Measurements from ENCODE around the gene RSPH1. TPM values are rescaled to one million over a fixed set of nuclear protein-coding genes. Genes with fewer than 3 reads are reported as not detected.

The RSPH1 gene
- total and polyA plus RNA-seq, 2 of the 8 experiments (the other 6 are each of a cell fraction or from before 2014, with no cell fraction given) = 0.24 TPM; not detected in 1

DNA sequence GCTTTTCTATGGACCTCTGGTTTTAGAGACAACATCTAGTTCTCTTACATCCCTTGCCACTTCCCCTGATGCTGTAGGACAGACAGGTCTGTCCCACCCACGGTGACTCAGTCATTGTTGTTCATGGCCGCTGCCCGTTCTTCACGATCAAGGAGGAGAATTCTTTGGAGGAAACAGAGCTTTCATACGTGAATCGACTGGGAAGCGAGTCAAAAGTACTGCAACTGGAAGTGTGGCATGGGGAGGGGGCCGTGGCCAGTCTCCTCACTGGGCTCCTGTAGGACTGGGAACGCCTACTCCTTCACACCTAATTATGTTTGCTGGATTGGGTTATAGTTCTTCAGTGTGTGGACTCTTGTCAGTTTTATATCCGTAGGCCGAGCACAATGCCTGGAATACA is 13.2 kb upstream of the RSPH1 start:
- Histone ChIP-seq H3K79me2 (ENCODE audit: control insufficient read depth in 1 of 2, insufficient read depth in 2 of 2, low read length in 2 of 2) (no peaks in the 10 kb centered on the region), H3K18ac (ENCODE audit: extremely low read depth, low read length) (no peak overlapping the region), H3K9ac (replicated peaks in 1 of 4; ENCODE audit: extremely low read depth in 1 of 4, low read depth in 3 of 4, low read length in 3 of 4) (no peak overlapping the region), H3K23ac (ENCODE audit: insufficient read length) (no peak overlapping the region), H3K4me2 (ENCODE audit: insufficient read depth in 1 of 2, low read depth in 2 of 2, low read length in 2 of 2) (no peak overlapping the region), H3K79me1 (ENCODE audit: low read depth, low read length) (no peaks in the 10 kb centered on the region), H2BK15ac (ENCODE audit: low read length) (no peak overlapping the region), H3K14ac (ENCODE audit: insufficient read length) (no peak overlapping the region), H2BK5ac (ENCODE audit: low read depth, low read length) (no peak overlapping the region), H2BK12ac (ENCODE audit: low read depth, low read length) (no peak overlapping the region), H4K91ac (replicated peaks; ENCODE audit: insufficient read length, low read length) (no peak overlapping the region), H3K9me3 (ENCODE audit: insufficient read depth in 2 of 2, low read depth in 1 of 2, low read length in 1 of 2) (no peaks in the 10 kb centered on the region), H3K36me3 (ENCODE audit: control insufficient read depth in 2 of 4, insufficient read depth in 4 of 4, low read length in 3 of 4) (no peaks in the 10 kb centered on the region), H3K4me1 (replicated peaks in 1 of 4; ENCODE audit: control insufficient read depth in 3 of 4, insufficient read depth in 4 of 4, low read length in 3 of 4) (peaks cover 0 to 12% (median 6%) of the 10 kb centered on the region in 4 experiments; a peak in 5 of 7 replicates), H4K5ac (ENCODE audit: insufficient read length, low read depth, low read length) (no peak overlapping the region), H4K8ac (ENCODE audit: extremely low read depth, insufficient read depth, low read length) (no peak overlapping the region; the same call in 1 of the 2 replicates), H2BK120ac (replicated peaks; ENCODE audit: low read depth, low read length) (no peak overlapping the region), H3K56ac (replicated peaks; ENCODE audit: insufficient read length, low read depth, low read length) (no peak overlapping the region), H2BK20ac (ENCODE audit: low read length) (no peak overlapping the region), H3K27ac (ENCODE audit: low read depth, low read length) (no peak overlapping the region), H3K27me3 (replicated peaks in 1 of 4; ENCODE audit: control insufficient read depth in 3 of 4, extremely low read depth in 1 of 4, insufficient read depth in 3 of 4, low read length in 3 of 4) (peaks cover 0 to 10% (median 6%) of the 10 kb centered on the region in 4 experiments; a peak in 3 of 7 replicates), H3K4ac (replicated peaks; ENCODE audit: insufficient read length, low read depth, low read length) (no peak overlapping the region), H3K23me2 (ENCODE audit: low read depth, low read length) (no peaks in the 10 kb centered on the region; the same call in 1 of the 2 replicates), H2AK5ac (ENCODE audit: low read depth, low read length) (no peak overlapping the region), H3K4me3 (ENCODE audit: extremely low read depth in 1 of 4, insufficient read depth in 2 of 4, low read depth in 3 of 4, low read length in 4 of 4) (no peak overlapping the region), H2AFZ (ENCODE audit: low read length) (no peak overlapping the region), H4K20me1 (replicated peaks in 1 of 2; ENCODE audit: control insufficient read depth in 1 of 2, insufficient read depth in 2 of 2, low read length in 2 of 2) (no peaks in the 10 kb centered on the region)
- 86% methylated on average over 11 of the region's 11 CpGs; no CpG with 5 or more reads in 1 of the 2 experiments for WGBS, 2 experiments (ENCODE audit: extremely low coverage in 1 of 2, insufficient coverage in 1 of 2, insufficient read length in 1 of 2, insufficient replicate concordance in 2 of 2, low coverage in 1 of 2, low lambda C conversion rate in 2 of 2, missing lambda C conversion rate in 1 of 2)
- ChIA-PET POLR2A (ENCODE audit: partially characterized antibody) (no interaction called here), CTCF (ENCODE audit: partially characterized antibody) (no interaction called here)
- FAIRE-seq = no peak
- no peak for DNase-seq (ENCODE audit: low read depth in 1 of 2, low spot score in 2 of 2)
- TF ChIP-seq NRF1 (IDR thresholded peaks at IDR 0.05; ENCODE audit: low read depth, low read length) (no peak), GABPA (IDR thresholded peaks at IDR 0.05; ENCODE audit: borderline replicate concordance, insufficient read depth, low read length) (no peak), YY1 (IDR thresholded peaks at IDR 0.05; ENCODE audit: low read depth, low read length) (no peak), SUZ12 (IDR thresholded peaks at IDR 0.05; ENCODE audit: low read length) (no peak), SP4 (IDR thresholded peaks at IDR 0.05; ENCODE audit: low read length) (no peak), GTF2F1 (IDR thresholded peaks at IDR 0.05; ENCODE audit: borderline replicate concordance, low read depth, low read length) (no peak), RNF2 (IDR thresholded peaks at IDR 0.05; ENCODE audit: borderline replicate concordance, low read depth, low read length, missing control alignments, poor library complexity, severe bottlenecking) (no peak), RFX5 (IDR thresholded peaks at IDR 0.05; ENCODE audit: borderline replicate concordance, low read depth, low read length) (no peak), KDM1A (IDR thresholded peaks at IDR 0.05; ENCODE audit: borderline replicate concordance, low read length) (no peak), CTBP2 (IDR thresholded peaks at IDR 0.05; ENCODE audit: borderline replicate concordance, insufficient read depth, insufficient read length, low read length) (no peak), CREB1 (IDR thresholded peaks at IDR 0.05) (no peak)
- TF ChIP-seq, protein P1, sequence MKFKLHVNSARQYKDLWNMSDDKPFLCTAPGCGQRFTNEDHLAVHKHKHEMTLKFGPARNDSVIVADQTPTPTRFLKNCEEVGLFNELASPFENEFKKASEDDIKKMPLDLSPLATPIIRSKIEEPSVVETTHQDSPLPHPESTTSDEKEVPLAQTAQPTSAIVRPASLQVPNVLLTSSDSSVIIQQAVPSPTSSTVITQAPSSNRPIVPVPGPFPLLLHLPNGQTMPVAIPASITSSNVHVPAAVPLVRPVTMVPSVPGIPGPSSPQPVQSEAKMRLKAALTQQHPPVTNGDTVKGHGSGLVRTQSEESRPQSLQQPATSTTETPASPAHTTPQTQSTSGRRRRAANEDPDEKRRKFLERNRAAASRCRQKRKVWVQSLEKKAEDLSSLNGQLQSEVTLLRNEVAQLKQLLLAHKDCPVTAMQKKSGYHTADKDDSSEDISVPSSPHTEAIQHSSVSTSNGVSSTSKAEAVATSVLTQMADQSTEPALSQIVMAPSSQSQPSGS (IDR thresholded peaks at IDR 0.05; ENCODE audit: low read length) = no peak

Data from H1 (cell line).